NAMALWA (cell line): ENCODE results near the gene CENPA.
"Not testable (repeated sequence)": the region's sequence is repeated elsewhere in the genome, so short reads cannot be mapped to it uniquely, and the experiment has no call there.

Source experiments
- DNase-seq: peaks from one replicate; pipeline ENCODE4 v3.0.0-alpha.2; 2015; ENCODE audit warnings: low spot score

Gene CENPA

GRCh38 chr2:26792720-26793119 lies 6.9 kb downstream of the CENPA start:
- DNase-seq: no peak

- DNase-seq: no peak
Observed at GRCh38 chr2:26793518-26793917, 7.7 kb downstream of the CENPA start.

- not testable (repeated sequence) for DNase-seq
Observed at GRCh38 chr2:26795135-26795534, 9.3 kb downstream of the CENPA start.

- no peak for DNase-seq
Observed at GRCh38 chr2:26801328-26801727, 15.5 kb downstream of the CENPA start.

GRCh38 chr2:26801796-26802195 lies 15.9 kb downstream of the CENPA start:
- no peak for DNase-seq

GRCh38 chr2:26805241-26805676 lies 19.4 kb downstream of the CENPA start:
- no peak for DNase-seq

- DNase-seq: no peak
Observed at GRCh38 chr2:26807788-26808460, 22.1 kb downstream of the CENPA start.

- DNase-seq: no peak
Observed at GRCh38 chr2:26809211-26809610, 23.4 kb downstream of the CENPA start.

- no peak for DNase-seq
Observed at GRCh38 chr2:26809876-26810577, 24.2 kb downstream of the CENPA start.

- no peak for DNase-seq
Observed at GRCh38 chr2:26811261-26811660, 25.4 kb downstream of the CENPA start.

- DNase-seq: no peak
Observed at GRCh38 chr2:26811791-26812694, 26.2 kb downstream of the CENPA start.

GRCh38 chr2:26812731-26813130 lies 26.9 kb downstream of the CENPA start:
- no peak for DNase-seq

- DNase-seq: not testable (repeated sequence)
Observed at GRCh38 chr2:26814072-26814765, 28.4 kb downstream of the CENPA start.

GRCh38 chr2:26816893-26817292 lies 31.0 kb downstream of the CENPA start:
- no peak for DNase-seq

- DNase-seq: no peak
Observed at GRCh38 chr2:26818255-26818654, 32.4 kb downstream of the CENPA start.

- no peak for DNase-seq
Observed at GRCh38 chr2:26818972-26819371, 33.1 kb downstream of the CENPA start.

- DNase-seq: peak; percentile 25
Observed at GRCh38 chr2:26820932-26821331, 35.1 kb downstream of the CENPA start.

- no peak for DNase-seq
Observed at GRCh38 chr2:26822877-26823276, 37.0 kb downstream of the CENPA start.

- DNase-seq: peak; percentile 27
Observed at GRCh38 chr2:26838121-26838906, 52.5 kb downstream of the CENPA start.

GRCh38 chr2:26840937-26841610 lies 55.2 kb downstream of the CENPA start:
- peak; percentile 54 for DNase-seq

- DNase-seq: no peak
Observed at GRCh38 chr2:26843041-26843440, 57.2 kb downstream of the CENPA start.
